CD14-positive monocyte (primary cell): ENCODE results near the gene SF1. TPM values are rescaled to one million over a fixed set of nuclear protein-coding genes. Genes with fewer than 3 reads are reported as not detected.

Experiments
- DNase-seq, 3 donors: peaks; one replicate each; pipeline ENCODE4 v3.0.0-alpha.2; 2011 to 2022
- H2AFZ ChIP-seq: 2 replicates; pipeline ENCODE4 v1.6.0; 2012; ENCODE audit warnings: mild to moderate bottlenecking, low read depth, low read length, inconsistent platforms; ENCODE audit not compliant: insufficient read depth, poor library complexity, severe bottlenecking
- H3K27ac ChIP-seq, 2 donors: 1 replicate in 1 of 2; 2 replicates in 1 of 2; pipeline ENCODE4 v1.5.1; 2012 to 2013; ENCODE audit warnings: low read length in 2 of 2, control low read depth in 1 of 2, inconsistent platforms in 1 of 2, low read depth in 1 of 2, mild to moderate bottlenecking in 1 of 2
- H3K27me3 ChIP-seq, 2 donors: one replicate each; pipeline versions ENCODE4 v1.6.0 to v1.6.1; 2011 to 2013; ENCODE audit warnings: low read length in 2 of 2; ENCODE audit not compliant: control insufficient read depth in 2 of 2, insufficient read depth in 2 of 2
- H3K36me3 ChIP-seq, 2 donors: replicated peaks in 1 of 2; 1 replicate in 1 of 2; 2 replicates in 1 of 2; pipeline versions ENCODE4 v1.5.1 to v1.6.1; 2012 to 2013; ENCODE audit warnings: low read length in 2 of 2, control low read depth in 1 of 2, inconsistent platforms in 1 of 2, mild to moderate bottlenecking in 1 of 2; ENCODE audit not compliant: insufficient read depth in 2 of 2, control insufficient read depth in 1 of 2
- H3K4me1 ChIP-seq, 2 donors: 1 replicate in 1 of 2; 2 replicates in 1 of 2; pipeline versions ENCODE4 v1.5.1 to v1.6.1; 2012 to 2013; ENCODE audit warnings: low read length in 2 of 2, control low read depth in 1 of 2, inconsistent platforms in 1 of 2, mild to moderate bottlenecking in 1 of 2, moderate library complexity in 1 of 2; ENCODE audit not compliant: insufficient read depth in 2 of 2, control insufficient read depth in 1 of 2
- H3K4me2 ChIP-seq: replicated peaks from 2 replicates; pipeline ENCODE3; 2012; ENCODE audit warnings: low read length, moderate library complexity, mild to moderate bottlenecking; ENCODE audit not compliant: poor library complexity, severe bottlenecking; ENCODE audit errors: extremely low read depth
- H3K4me3 ChIP-seq, 3 experiments: fragments of 200-600 bp in 1 of 3; sonication (generic) in 1 of 3; replicated peaks in 1 of 3; 1 replicate in 2 of 3; 2 replicates in 1 of 3; pipeline ENCODE4 v1.5.1; 2011 to 2013; ENCODE audit warnings: low read length in 3 of 3, mild to moderate bottlenecking in 3 of 3, control low read depth in 2 of 3, low read depth in 2 of 3, inconsistent platforms in 1 of 3, moderate library complexity in 1 of 3
- H3K79me2 ChIP-seq: 2 replicates; pipeline ENCODE4 v1.6.0; 2012; ENCODE audit warnings: mild to moderate bottlenecking, control low read depth, inconsistent platforms, low read length, moderate library complexity; ENCODE audit not compliant: insufficient read depth
- H3K9ac ChIP-seq: 2 replicates; pipeline ENCODE4 v1.6.0; 2017; ENCODE audit warnings: low read length, mild to moderate bottlenecking; ENCODE audit not compliant: insufficient read depth, poor library complexity, severe bottlenecking
- H3K9me3 ChIP-seq, 2 donors: replicated peaks in 1 of 2; 1 replicate in 1 of 2; 2 replicates in 1 of 2; pipeline versions ENCODE4 v1.5.1 to v1.6.1; 2012 to 2013; ENCODE audit warnings: low read length in 2 of 2, control low read depth in 1 of 2; ENCODE audit not compliant: control insufficient read depth in 1 of 2, insufficient read depth in 1 of 2
- H4K20me1 ChIP-seq: 2 replicates; pipeline ENCODE4 v1.6.0; 2012; ENCODE audit warnings: mild to moderate bottlenecking, low read length, control low read depth, moderate library complexity; ENCODE audit not compliant: insufficient read depth
- H3K27ac Mint-ChIP-seq, 7 donors: one replicate each; pipeline ENCODE4 v1.8.0; 2020; ENCODE audit warnings: mild to moderate bottlenecking in 7 of 7, mixed read lengths in 7 of 7, moderate library complexity in 6 of 7, inconsistent platforms in 2 of 7
- H3K27me3 Mint-ChIP-seq, 3 donors: one replicate each; pipeline ENCODE4 v1.8.0; 2021 to 2022; ENCODE audit warnings: low read depth in 3 of 3, mild to moderate bottlenecking in 3 of 3, mixed read lengths in 3 of 3, moderate library complexity in 3 of 3, inconsistent platforms in 1 of 3
- H3K36me3 Mint-ChIP-seq, 2 donors: one replicate each; pipeline ENCODE4 v1.8.0; 2020; ENCODE audit warnings: mixed read lengths in 2 of 2, inconsistent platforms in 1 of 2, mild to moderate bottlenecking in 1 of 2
- H3K4me1 Mint-ChIP-seq: one replicate; pipeline ENCODE4 v1.8.0; 2020; ENCODE audit warnings: mild to moderate bottlenecking, mixed read lengths
- H3K4me3 Mint-ChIP-seq, 2 donors: one replicate each; pipeline ENCODE4 v1.8.0; 2020; ENCODE audit warnings: mild to moderate bottlenecking in 2 of 2, mixed read lengths in 2 of 2, moderate library complexity in 1 of 2
- H3K9me3 Mint-ChIP-seq, 7 donors: one replicate each; pipeline ENCODE4 v1.8.0; 2020 to 2022; ENCODE audit warnings: mixed read lengths in 7 of 7, mild to moderate bottlenecking in 6 of 7, moderate library complexity in 6 of 7, inconsistent platforms in 2 of 7
- WGBS: methylation state at CpG from one replicate; pipeline ENCODE4 v1.1.5; 2013; ENCODE audit warnings: missing lambda C conversion rate; ENCODE audit not compliant: insufficient coverage; 5-methylcytosine and 5-hydroxymethylcytosine counted together
- intact Hi-C, 2 donors: fragments of 100-400 bp; cut with micrococcal nuclease; formaldehyde crosslinking; loops; one replicate each; pipeline versions ENCODE4 v1.15.0 to v1.15.1; 2023
- polyA plus RNA-seq, 3 donors: library from polyadenylated mRNA; depleted of rRNA in 1 of 3; unstranded in 2 of 3; stranded (reverse) in 1 of 3; fragments of 300-500 nt in 2 of 3; fragments of >200 nt in 1 of 3; fragmentation: Illumina TruSeq in 2 of 3; gene quantifications; 1 replicate in 2 of 3; 2 replicates in 1 of 3; pipeline ENCODE4 v1.2.3, GENCODE V29; 2012 to 2021
- TF ChIP-seq, protein P1 (sequence below): fragments of 200-600 bp; IDR thresholded peaks from one replicate; pipeline ENCODE4 v1.8.0; 2022; ENCODE audit warnings: antibody characterized with exemption, mild to moderate bottlenecking

Gene SF1
- polyA plus RNA-seq, 3 donors, result 31.6 to 302 (median 47.7) TPM

DNA sequence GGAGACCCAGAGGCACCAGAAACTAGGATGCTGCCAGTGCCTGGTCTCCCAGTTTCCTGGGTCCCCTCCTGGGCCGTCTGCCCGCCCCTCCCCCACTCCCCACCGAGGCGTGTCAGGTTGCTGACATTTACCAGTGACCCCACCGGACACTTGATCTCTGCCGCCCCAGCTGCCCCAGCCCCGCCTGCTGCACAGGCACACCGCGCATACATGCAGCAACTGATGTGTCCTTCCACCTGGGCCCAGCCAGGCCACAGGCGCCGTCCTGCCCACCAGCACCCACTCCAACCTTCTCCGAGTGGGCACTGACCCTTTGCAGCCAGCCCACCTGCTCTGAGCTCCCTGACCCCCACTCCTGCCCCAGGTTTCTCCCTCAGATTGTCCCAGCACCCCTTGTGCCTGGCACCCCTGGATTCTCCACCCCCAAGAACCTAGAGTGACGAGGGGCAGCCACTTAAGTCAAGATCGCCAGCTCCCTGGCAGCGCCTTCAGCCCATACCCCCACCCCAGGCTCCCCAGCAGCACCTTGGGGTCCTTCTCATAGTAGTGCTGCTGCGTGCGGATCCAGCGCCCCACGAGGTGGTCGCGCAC is 19.1 kb downstream of the SF1 start:
- intact Hi-C loops, result no loop called here
- 92% methylated on average over 19 of the region's 21 CpGs for WGBS

DNA sequence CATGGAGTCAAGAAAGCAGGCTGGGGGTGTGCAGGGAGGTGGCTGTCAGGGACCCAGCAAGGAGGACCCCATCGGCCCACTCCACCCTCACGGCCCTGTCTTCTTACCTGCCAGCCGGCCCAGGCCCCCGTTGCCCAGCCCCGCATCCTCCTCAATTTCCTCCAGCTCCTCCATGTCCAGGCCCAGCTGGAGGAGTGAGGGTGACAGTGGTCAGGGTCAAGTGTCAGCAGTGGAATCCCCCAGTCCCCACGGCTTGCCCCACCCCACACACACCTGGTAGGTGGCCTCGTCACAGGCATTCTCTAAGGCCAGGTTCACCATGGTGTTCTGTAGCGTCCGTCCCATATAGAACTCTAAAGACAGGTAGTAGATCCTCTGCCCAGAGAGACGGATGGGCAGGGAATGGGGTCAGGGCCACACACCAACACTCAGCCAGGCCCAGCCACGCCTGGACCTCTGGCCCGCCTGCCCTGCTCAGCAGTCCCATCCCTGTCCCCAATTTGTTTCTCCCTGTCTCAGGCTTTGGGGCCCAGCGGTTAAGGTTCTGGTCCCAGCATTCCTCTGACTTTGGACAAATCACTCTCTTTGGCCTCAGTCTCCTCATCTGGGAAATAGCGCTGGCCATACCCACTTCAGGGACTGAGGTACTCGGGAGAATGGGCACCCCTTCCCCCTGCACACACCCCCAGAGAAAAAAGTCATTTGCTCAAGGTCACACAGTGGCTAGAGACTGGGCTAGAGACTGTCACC is 19.8 kb downstream of the SF1 start:
- Histone ChIP-seq H3K9ac (no peak overlapping the region), H3K27ac (no peak overlapping the region), H3K4me1 (peaks cover 0 to under 1% of the 10 kb centered on the region in 2 donors), H4K20me1 (peaks cover 31% of the 10 kb centered on the region), H3K27me3 (no peaks in the 10 kb centered on the region), H3K4me2 (no peak overlapping the region), H3K9me3 (no peaks in the 10 kb centered on the region), H3K4me3 (no peak overlapping the region), H2AFZ (no peak overlapping the region), H3K36me3 (peaks cover 14 to 17% of the 10 kb centered on the region in 2 donors), H3K79me2 (no peaks in the 10 kb centered on the region)
- Mint-ChIP-seq H3K27me3 (peaks cover 0 to 5% (median 3%) of the 10 kb centered on the region in 3 donors), H3K36me3 (peaks cover 19 to 21% of the 10 kb centered on the region in 2 donors), H3K27ac (peak overlapping the region in 1 of 7 donors; percentile 75), H3K4me3 (no peak overlapping the region), H3K9me3 (no peaks in the 10 kb centered on the region), H3K4me1 (peaks cover 16% of the 10 kb centered on the region)
- intact Hi-C loops, result no loop called here
- no peak for DNase-seq
- WGBS, result 100% methylated on average over 6 of the region's 15 CpGs
- TF ChIP-seq, protein P1, sequence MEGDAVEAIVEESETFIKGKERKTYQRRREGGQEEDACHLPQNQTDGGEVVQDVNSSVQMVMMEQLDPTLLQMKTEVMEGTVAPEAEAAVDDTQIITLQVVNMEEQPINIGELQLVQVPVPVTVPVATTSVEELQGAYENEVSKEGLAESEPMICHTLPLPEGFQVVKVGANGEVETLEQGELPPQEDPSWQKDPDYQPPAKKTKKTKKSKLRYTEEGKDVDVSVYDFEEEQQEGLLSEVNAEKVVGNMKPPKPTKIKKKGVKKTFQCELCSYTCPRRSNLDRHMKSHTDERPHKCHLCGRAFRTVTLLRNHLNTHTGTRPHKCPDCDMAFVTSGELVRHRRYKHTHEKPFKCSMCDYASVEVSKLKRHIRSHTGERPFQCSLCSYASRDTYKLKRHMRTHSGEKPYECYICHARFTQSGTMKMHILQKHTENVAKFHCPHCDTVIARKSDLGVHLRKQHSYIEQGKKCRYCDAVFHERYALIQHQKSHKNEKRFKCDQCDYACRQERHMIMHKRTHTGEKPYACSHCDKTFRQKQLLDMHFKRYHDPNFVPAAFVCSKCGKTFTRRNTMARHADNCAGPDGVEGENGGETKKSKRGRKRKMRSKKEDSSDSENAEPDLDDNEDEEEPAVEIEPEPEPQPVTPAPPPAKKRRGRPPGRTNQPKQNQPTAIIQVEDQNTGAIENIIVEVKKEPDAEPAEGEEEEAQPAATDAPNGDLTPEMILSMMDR, result no peak

More for the DNA sequence above, 19.1 kb downstream of the SF1 start:
- Histone ChIP-seq H3K27me3 (no peaks in the 10 kb centered on the region), H2AFZ (no peak overlapping the region), H3K27ac (no peak overlapping the region), H3K4me3 (no peak overlapping the region), H3K79me2 (peaks cover 3% of the 10 kb centered on the region), H3K4me2 (no peak overlapping the region), H3K9ac (no peak overlapping the region), H4K20me1 (peaks cover 38% of the 10 kb centered on the region), H3K9me3 (no peaks in the 10 kb centered on the region), H3K36me3 (peaks cover 21 to 24% of the 10 kb centered on the region in 2 donors), H3K4me1 (peaks cover 0 to 8% of the 10 kb centered on the region in 2 donors)
- Mint-ChIP-seq H3K36me3 (peaks cover 24 to 28% of the 10 kb centered on the region in 2 donors), H3K9me3 (no peaks in the 10 kb centered on the region), H3K27me3 (peaks cover 0 to 5% (median 3%) of the 10 kb centered on the region in 3 donors), H3K4me1 (peaks cover 21% of the 10 kb centered on the region), H3K4me3 (no peak overlapping the region), H3K27ac (peak overlapping the region in 1 of 7 donors; percentile 32)
- DNase-seq, result no peak
- TF ChIP-seq, protein P1, result no peak
